Measurements from ENCODE around the gene MCRIP1.

GRCh38 chr17:81794074-81794476 lies 39.0 kb downstream of the MCRIP1 start:
- TF ChIP-seq EP300 (IDR thresholded peaks at IDR 0.05; ENCODE audit: borderline replicate concordance): no peak
- no peak for TF ChIP-seq CREB1 (IDR thresholded peaks at IDR 0.05; ENCODE audit: low read depth)
- no peak for TF ChIP-seq EGR1 (IDR thresholded peaks at IDR 0.05)
- no peak for TF ChIP-seq TAF1 (IDR thresholded peaks at IDR 0.05; ENCODE audit: low read depth)
- TF ChIP-seq TCF12 (IDR thresholded peaks at IDR 0.05; ENCODE audit: low read depth): no peak
- no peak for TF ChIP-seq YY1 (IDR thresholded peaks at IDR 0.05; ENCODE audit: low read depth)

Data from Ishikawa (cell line).